GM11168 (cell line): ENCODE data around the gene DCP2.

ENCODE experiments used
- in situ Hi-C: fragments of 300-500 bp; cut with MboI; formaldehyde crosslinking; loops from one replicate; pipeline ENCODE4 v1.12.0; 2022; ENCODE audit warnings: low sequenced_read_pairs; ENCODE audit not compliant: unreplicated experiment

The DCP2 gene

GRCh38 chr5:113042491-113043243 lies 66.1 kb downstream of the DCP2 start:
- in situ Hi-C loops, result no loop called here

GRCh38 chr5:113043491-113043931 lies 66.9 kb downstream of the DCP2 start:
- in situ Hi-C loops, result no loop called here

DNA sequence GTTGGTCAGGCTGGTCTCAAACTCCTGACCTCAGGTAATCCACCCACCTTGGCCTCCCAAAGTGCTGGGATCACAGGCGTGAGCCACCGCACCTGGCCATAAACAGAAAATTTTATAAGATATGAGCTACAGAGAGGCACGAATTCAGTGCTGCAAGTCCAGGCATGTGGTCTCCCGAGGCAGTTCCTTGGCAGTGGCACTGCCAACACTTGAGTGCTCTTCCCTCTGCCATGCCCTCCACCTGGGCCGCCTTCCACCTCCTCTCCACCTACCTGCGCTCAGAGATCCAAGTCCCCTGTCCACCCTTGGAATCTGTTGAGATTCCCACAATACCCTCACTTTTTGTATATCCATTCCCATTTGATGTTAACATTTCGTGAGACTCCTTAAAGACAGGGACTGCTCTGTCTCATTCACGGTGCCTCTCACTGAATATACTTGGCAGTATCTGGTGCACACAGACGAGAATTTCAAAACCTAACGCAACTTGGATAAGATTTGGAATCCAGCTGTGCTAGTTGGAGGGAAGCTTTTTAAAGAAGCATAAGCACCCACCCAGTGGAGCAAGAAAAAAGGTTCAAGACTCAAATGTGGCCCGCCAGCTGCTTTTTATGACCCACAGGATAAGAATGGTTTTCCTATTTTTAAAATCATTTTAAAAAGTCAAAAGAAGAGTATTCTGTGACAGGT lies 68.3 kb downstream of the DCP2 start:
- in situ Hi-C loops, result no loop called here

- in situ Hi-C loops, result no loop called here
Observed at GRCh38 chr5:113047234-113047633, 70.6 kb downstream of the DCP2 start.

DNA sequence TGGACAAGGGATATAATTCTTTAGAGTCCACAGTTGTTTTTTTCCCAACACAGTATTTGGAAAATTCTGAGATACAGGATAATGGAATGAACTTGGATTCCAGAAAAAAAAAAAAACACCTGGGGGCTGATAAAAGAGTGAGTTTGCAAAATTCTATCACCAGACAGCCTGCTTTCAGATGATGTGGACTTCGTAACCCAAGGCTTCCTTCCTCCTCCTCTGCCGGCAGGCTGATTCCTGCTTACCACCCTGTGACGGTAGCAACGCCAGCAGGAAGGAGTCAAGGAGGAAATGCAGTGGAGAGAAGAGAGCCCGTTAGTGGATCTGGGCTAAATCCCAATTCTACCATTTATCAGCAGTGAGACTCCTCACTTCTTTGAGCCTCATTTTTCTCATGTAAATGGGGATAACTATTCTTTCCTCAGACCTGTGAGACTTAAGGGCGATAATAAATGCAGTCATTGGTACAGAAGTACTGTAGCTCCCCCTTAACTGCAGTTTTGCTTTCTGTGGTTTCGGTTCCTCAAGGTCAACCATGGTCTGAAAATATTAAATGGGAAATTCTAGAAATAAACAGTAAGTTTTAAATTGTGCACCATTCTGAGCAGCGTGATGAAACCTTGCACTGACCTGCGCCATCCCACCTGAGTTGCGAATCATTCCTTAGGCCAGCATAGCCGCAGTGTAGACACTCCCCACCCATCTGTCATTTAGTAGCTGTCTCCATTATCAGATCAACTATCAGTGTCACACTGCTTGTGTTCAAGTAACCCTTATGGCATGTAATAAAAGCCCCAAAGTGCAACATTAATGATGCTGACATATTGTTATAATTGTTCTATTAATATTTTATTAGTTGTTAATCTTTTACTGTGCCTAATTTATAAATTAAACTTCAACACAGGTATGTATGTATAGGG lies 71.4 kb downstream of the DCP2 start:
- in situ Hi-C loops, result no loop called here

DNA sequence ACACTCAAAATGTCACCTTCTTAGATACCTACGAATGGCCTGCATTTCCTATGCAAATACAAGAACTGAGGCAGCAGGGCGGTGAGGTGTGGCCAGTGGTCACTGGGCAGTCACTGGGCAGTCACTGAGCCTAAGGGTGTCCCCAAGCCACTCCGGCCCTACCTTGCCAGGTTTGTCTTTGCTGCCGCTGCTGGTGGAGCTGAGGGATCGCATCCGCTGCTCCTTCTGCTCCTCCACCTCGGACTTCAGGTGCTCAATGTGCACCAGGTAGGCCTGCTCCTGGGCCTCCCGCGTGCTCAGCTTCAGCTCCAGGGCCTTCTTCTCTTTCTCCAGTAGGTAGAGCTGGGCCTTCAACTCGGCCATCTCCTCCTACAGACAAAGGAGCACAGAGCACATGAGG lies 72.3 kb downstream of the DCP2 start:
- in situ Hi-C loops, result no loop called here

DNA sequence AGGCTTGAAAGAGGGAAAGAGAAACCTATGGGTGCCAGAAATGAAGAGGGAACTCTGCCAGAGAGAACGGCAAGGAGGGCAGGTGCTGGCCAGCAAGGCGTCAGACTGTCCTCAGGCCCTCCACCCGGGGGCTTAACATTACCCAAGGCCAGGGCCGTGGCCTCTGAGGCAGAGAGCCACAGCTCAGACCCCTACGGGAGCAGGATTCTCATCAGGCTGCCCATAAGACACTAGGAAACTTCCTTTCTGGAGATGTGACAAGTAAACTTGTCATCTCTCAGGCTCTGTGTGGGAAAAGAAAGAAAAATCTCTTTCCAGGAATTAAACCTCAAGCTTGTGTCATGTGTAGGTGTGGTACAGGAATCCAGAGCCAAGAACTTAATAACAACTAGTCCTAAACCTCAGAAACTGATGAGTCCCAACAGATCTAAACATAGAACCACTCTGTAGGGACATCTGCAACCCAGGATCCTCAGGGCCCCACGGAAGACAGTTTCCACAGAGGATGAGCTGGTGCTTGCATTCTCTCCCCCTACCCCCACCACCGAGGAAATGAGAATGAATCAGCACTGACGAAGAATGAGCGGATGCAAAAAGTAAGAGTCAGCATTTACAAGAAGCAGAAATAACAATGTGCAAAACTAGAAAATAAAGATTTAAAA lies 74.3 kb downstream of the DCP2 start:
- in situ Hi-C loops, result no loop called here

DNA sequence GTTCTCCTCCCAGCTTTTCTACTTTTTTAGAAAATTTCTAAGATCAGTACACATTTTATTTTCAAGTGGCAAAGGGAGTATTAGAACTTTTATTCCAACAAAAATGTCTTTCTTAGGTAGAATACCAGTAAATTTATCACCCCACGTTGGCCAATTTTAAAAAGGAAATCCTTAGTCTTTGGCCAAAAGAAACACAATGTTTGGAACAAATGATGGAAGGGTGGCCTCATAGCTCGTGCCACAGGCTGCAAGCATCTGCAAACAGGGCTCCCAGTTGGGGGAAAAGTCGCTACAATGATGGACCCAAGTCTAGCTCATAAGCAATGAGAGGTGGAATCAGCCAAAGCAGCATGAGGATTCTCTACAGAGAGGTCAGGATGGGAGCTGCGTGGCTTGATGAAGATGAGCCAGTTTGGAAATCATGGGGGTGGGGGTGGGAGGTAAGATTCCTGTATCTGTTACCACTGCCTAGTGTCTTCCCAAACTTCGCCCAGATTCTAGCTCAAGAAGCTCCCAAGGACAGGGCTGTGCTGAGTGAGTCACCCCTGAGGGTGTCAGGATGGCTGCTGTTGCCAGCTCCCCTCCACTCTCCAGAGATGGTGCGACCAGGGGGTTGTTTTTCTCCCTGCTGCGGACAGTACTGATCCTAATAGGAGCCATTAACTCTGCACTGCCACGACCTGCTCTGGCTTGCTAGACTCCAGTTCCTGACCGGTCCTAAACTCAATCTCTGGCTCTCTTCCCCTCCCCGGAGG lies 75.6 kb downstream of the DCP2 start:
- in situ Hi-C loops, result no loop called here

GRCh38 chr5:113053511-113053995 lies 77.0 kb downstream of the DCP2 start:
- in situ Hi-C loops, result no loop called here

DNA sequence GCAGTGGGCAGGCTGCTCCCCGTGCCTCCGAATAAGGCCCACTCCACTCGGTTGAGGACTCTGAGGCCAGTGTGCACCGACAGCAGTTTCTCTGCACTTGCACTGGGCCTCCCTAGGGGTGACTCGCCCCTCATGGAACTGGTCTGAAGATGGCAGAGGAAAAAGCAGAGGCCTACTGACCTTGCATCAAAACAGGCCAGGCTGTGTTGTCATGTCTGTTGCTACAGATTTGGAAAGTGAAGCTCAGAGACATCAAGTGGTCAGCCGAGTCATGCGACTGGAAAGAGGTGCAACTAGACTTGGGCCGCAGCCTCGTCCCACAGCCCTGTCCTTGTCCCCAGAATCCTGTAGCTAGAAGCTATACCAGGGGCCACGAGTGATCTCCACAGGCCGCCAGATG lies 78.3 kb downstream of the DCP2 start:
- in situ Hi-C loops, result no loop called here

GRCh38 chr5:113056988-113057387 lies 80.4 kb downstream of the DCP2 start:
- in situ Hi-C loops, result no loop called here

- in situ Hi-C loops, result no loop called here
Observed at GRCh38 chr5:113057557-113057984, 81.0 kb downstream of the DCP2 start.

GRCh38 chr5:113058269-113058668 lies 81.7 kb downstream of the DCP2 start:
- in situ Hi-C loops, result no loop called here

DNA sequence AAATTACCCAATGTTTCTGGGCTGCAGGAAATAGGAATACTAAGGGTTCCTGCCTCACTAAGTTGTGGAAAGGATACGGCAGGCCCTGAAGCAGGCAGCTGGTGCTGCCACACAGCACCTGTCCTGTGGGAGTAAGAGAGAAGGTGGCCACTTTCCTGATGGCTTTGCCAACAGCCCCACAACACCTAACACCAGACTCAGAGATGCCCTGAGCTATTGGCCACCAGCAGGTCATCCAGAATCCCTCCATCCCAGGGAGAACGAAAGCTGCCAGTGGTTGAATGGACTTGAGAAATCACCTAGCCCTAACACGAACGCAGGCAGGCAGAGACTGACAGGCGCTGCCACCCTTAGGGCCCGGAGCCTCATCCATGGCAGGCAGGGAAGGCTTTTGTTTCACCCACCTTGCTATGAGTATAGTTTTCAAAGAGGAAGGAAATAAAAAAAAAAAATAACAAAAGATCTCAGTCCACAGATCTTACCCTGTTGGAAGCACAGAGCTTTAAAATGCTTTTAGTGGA lies 82.2 kb downstream of the DCP2 start:
- in situ Hi-C loops, result no loop called here

- in situ Hi-C loops, result no loop called here
Observed at GRCh38 chr5:113059232-113060040, 82.8 kb downstream of the DCP2 start.

DNA sequence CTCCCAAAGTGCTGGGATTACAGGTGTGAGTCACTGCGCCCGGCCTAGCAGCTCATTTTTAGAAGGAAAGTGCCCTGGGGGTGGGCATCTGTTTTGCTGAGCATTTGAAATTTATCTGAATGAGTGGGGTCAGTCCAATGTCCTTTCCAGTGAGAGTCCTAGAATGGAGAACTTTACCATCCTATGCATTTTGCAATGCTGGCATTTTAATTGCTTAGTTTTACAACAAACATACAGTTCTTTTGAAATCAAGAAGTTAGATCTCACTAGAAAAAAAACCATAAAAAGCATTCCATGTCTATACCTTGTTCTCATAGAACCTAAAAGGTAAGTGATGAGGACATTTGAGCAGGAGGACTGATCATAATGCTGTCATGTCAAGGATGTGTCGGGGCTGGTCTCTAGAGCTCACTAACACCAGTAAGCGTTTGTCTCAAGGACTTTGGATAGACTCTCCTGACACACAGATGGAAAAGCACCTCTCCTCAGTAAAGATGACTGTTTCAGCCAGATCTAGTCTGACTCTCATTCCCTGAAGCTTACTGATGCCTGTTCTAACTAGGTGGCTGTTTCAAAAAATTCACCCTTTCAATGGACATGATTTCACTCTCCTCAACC lies 83.9 kb downstream of the DCP2 start:
- in situ Hi-C loops, result no loop called here

GRCh38 chr5:113061846-113062780 lies 85.5 kb downstream of the DCP2 start:
- in situ Hi-C loops, result no loop called here
